A673 (cell line): ENCODE data around the gene TRIM50. TPM values are rescaled to one million over a fixed set of nuclear protein-coding genes. Genes with fewer than 3 reads are reported as not detected.

Experiments used
- BruUV-seq: library from RNA; stranded (reverse); fragments of 400-500 nt; replicated peaks from 2 replicates; lab custom pipeline; 2021; lab: Mats Ljungman, UMichigan
- CTCF ChIA-PET: fragments of 300-600 bp; sonication (Branson Sonifier 250); formaldehyde crosslinking; loops from one replicate; lab custom pipeline; 2022; ENCODE audit warnings: antibody characterized with exemption; lab: Charles Lee
- POLR2A ChIA-PET: fragments of 300-600 bp; sonication (Branson Sonifier 250); formaldehyde crosslinking; loops from one replicate; lab custom pipeline; 2022; ENCODE audit warnings: antibody characterized with exemption; ENCODE audit not compliant: low non-redundant PET; lab: Charles Lee
- DNase-seq: peaks from one replicate; pipeline ENCODE4 v3.0.0-alpha.2; 2015; ENCODE audit warnings: low spot score
- H3K27ac ChIP-seq: fragments of 200-600 bp; sonication (generic); 2 replicates; pipeline ENCODE4 v1.5.1; 2016; ENCODE audit warnings: mixed run types, low read depth, mild to moderate bottlenecking, mixed read lengths, antibody characterized with exemption, low read length; ENCODE audit not compliant: poor library complexity, severe bottlenecking
- H3K27me3 ChIP-seq: fragments of 200-600 bp; sonication (generic); replicated peaks from 2 replicates; pipeline ENCODE4 v1.6.1; 2017; ENCODE audit warnings: mixed run types, low read depth, mild to moderate bottlenecking, mixed read lengths, antibody characterized with exemption, low read length; ENCODE audit not compliant: insufficient read depth, poor library complexity
- H3K36me3 ChIP-seq: fragments of 200-600 bp; sonication (generic); 2 replicates; pipeline ENCODE4 v1.6.1; 2016; ENCODE audit warnings: mixed run types, mild to moderate bottlenecking, mixed read lengths, antibody characterized with exemption, low read length; ENCODE audit not compliant: insufficient read depth, poor library complexity, severe bottlenecking
- H3K4me1 ChIP-seq: fragments of 200-600 bp; sonication (generic); 2 replicates; pipeline ENCODE4 v1.6.1; 2017; ENCODE audit warnings: mixed run types, mild to moderate bottlenecking, mixed read lengths, antibody characterized with exemption, low read length; ENCODE audit not compliant: insufficient read depth, poor library complexity, severe bottlenecking
- H3K4me3 ChIP-seq: fragments of 200-600 bp; sonication (generic); 2 replicates; pipeline ENCODE4 v1.5.1; 2016; ENCODE audit warnings: low read depth, mixed run types, mild to moderate bottlenecking, mixed read lengths, low read length; ENCODE audit not compliant: poor library complexity, severe bottlenecking
- H3K9me3 ChIP-seq: fragments of 200-600 bp; sonication (generic); 2 replicates; pipeline ENCODE4 v1.6.1; 2016; ENCODE audit warnings: mixed run types, low read depth, mild to moderate bottlenecking, mixed read lengths, antibody characterized with exemption, low read length; ENCODE audit not compliant: poor library complexity, severe bottlenecking
- CTCF ChIP-seq: fragments of 300-800, 200-600 bp; sonication (generic); conservative IDR thresholded peaks from 2 replicates; pipeline ENCODE4 v1.5.1; 2017; ENCODE audit warnings: low read depth, mild to moderate bottlenecking, antibody characterized with exemption, low read length, moderate library complexity, mixed read lengths
- EZH2 ChIP-seq: fragments of 200-600 bp; sonication (generic); IDR thresholded peaks from 2 replicates; pipeline ENCODE4 v1.6.1; 2017; ENCODE audit warnings: borderline replicate concordance, low read depth, mild to moderate bottlenecking, mixed read lengths, antibody characterized with exemption, low read length; ENCODE audit not compliant: poor library complexity, severe bottlenecking
- intact Hi-C: fragments of 100-400 bp; cut with micrococcal nuclease; formaldehyde crosslinking; loops from one replicate; pipeline ENCODE4 v1.10.0; 2022; ENCODE audit not compliant: unreplicated experiment
- total RNA-seq: library from RNA; stranded (reverse); gene quantifications from 2 replicates; pipeline ENCODE4 v1.2.3, GENCODE V29; 2021

Gene TRIM50
- total RNA-seq, 1 experiment from 2014 or later, result not detected

GRCh38 chr7:73332447-73332846, 4.6 kb upstream of the TRIM50 start:
- no TSS peak for BruUV-seq
- Histone ChIP-seq H3K9me3 (no peaks in the 10 kb centered on the region), H3K36me3 (no peaks in the 10 kb centered on the region), H3K27me3 (no peaks in the 10 kb centered on the region), H3K27ac (no peak overlapping the region), H3K4me3 (no peak overlapping the region), H3K4me1 (no peaks in the 10 kb centered on the region)
- no peak for TF ChIP-seq EZH2
- no peak for TF ChIP-seq CTCF
- intact Hi-C loops, result no loop called here
- POLR2A ChIA-PET, result no interaction called here
- DNase-seq, result no peak
- CTCF ChIA-PET, result no interaction called here

- Histone ChIP-seq H3K36me3 (no peaks in the 10 kb centered on the region), H3K27ac (no peak overlapping the region), H3K9me3 (no peaks in the 10 kb centered on the region), H3K27me3 (no peaks in the 10 kb centered on the region), H3K4me1 (no peaks in the 10 kb centered on the region), H3K4me3 (no peak overlapping the region)
- ChIA-PET CTCF (no interaction called here), POLR2A (no interaction called here)
- DNase-seq, result no peak
- TF ChIP-seq EZH2 (no peak), CTCF (no peak)
- intact Hi-C loops, result no loop called here
- no TSS peak for BruUV-seq
These were observed 2.9 kb upstream of the TRIM50 start for GRCh38 chr7:73330772-73331171.

GRCh38 chr7:73329861-73330581, 2.1 kb upstream of the TRIM50 start:
- ChIA-PET POLR2A (no interaction called here), CTCF (no interaction called here)
- H3K9me3 ChIP-seq, result no peaks in the 10 kb centered on the region
- H3K4me3 ChIP-seq, result no peak overlapping the region
- TF ChIP-seq EZH2 (no peak), CTCF (no peak)
- no peaks in the 10 kb centered on the region for H3K27me3 ChIP-seq
- no TSS peak for BruUV-seq
- no peak overlapping the region for H3K27ac ChIP-seq
- no peaks in the 10 kb centered on the region for H3K36me3 ChIP-seq
- H3K4me1 ChIP-seq, result no peaks in the 10 kb centered on the region
- intact Hi-C loops, result no loop called here
- DNase-seq, result no peak
